ENCODE measurements around the gene FLNC.

The FLNC gene

GRCh38 chr7:128865996-128866877 is 36.0 kb downstream of the FLNC start:
- no peak for DNase-seq

- no peak for DNase-seq
Measured at GRCh38 chr7:128867241-128867640, 37.0 kb downstream of the FLNC start.

GRCh38 chr7:128867842-128868623 is 37.8 kb downstream of the FLNC start:
- peak; percentile 68 for DNase-seq

GRCh38 chr7:128868624-128869137 is 38.5 kb downstream of the FLNC start:
- DNase-seq, result no peak

GRCh38 chr7:128869138-128869943 is 39.1 kb downstream of the FLNC start:
- peak; percentile 29 for DNase-seq

GRCh38 chr7:128869944-128870285 is 39.7 kb downstream of the FLNC start:
- no peak for DNase-seq

GRCh38 chr7:128871050-128871449 is 40.8 kb downstream of the FLNC start:
- DNase-seq, result no peak

GRCh38 chr7:128872394-128872824 is 42.2 kb downstream of the FLNC start:
- no peak for DNase-seq

- no peak for DNase-seq
Measured at GRCh38 chr7:128873234-128873633, 43.0 kb downstream of the FLNC start.

- peak; percentile 37 for DNase-seq
Measured at GRCh38 chr7:128874140-128875031, 44.2 kb downstream of the FLNC start.

- no peak for DNase-seq
Measured at GRCh38 chr7:128875523-128875948, 45.3 kb downstream of the FLNC start.

GRCh38 chr7:128876127-128876526 is 45.9 kb downstream of the FLNC start:
- no peak for DNase-seq

- no peak for DNase-seq
Measured at GRCh38 chr7:128876586-128876977, 46.4 kb downstream of the FLNC start.

GRCh38 chr7:128876978-128877755 is 47.0 kb downstream of the FLNC start:
- DNase-seq, result no peak

- no peak for DNase-seq
Measured at GRCh38 chr7:128877756-128878120, 47.5 kb downstream of the FLNC start.

- no peak for DNase-seq
Measured at GRCh38 chr7:128878226-128879105, 48.3 kb downstream of the FLNC start.

- DNase-seq, result no peak
Measured at GRCh38 chr7:128879461-128879938, 49.3 kb downstream of the FLNC start.

- peak; percentile 75 for DNase-seq
Measured at GRCh38 chr7:128879939-128880746, 49.9 kb downstream of the FLNC start.
